ENCODE results near the gene TEAD1.

The TEAD1 gene

GRCh38 chr11:12764187-12764914 lies 90.1 kb downstream of the TEAD1 start:
- no peak for DNase-seq (ENCODE audit: low spot score)

- DNase-seq (ENCODE audit: low spot score), result peak; percentile 3
These were observed 91.2 kb downstream of the TEAD1 start for GRCh38 chr11:12765428-12765827.

- DNase-seq (ENCODE audit: low spot score), result no peak
These were observed 92.8 kb downstream of the TEAD1 start for GRCh38 chr11:12767027-12767426.

- no peak for DNase-seq (ENCODE audit: low spot score)
These were observed 93.4 kb downstream of the TEAD1 start for GRCh38 chr11:12767577-12767976.

- DNase-seq (ENCODE audit: low spot score), result no peak
These were observed 94.8 kb downstream of the TEAD1 start for GRCh38 chr11:12768726-12769673.

- DNase-seq (ENCODE audit: low spot score), result no peak
These were observed 95.7 kb downstream of the TEAD1 start for GRCh38 chr11:12769834-12770345.

GRCh38 chr11:12770435-12770834 lies 96.2 kb downstream of the TEAD1 start:
- DNase-seq (ENCODE audit: low spot score), result no peak

GRCh38 chr11:12770966-12771597 lies 96.9 kb downstream of the TEAD1 start:
- DNase-seq (ENCODE audit: low spot score), result no peak

- DNase-seq (ENCODE audit: low spot score), result no peak
These were observed 97.7 kb downstream of the TEAD1 start for GRCh38 chr11:12771875-12772274.

- DNase-seq (ENCODE audit: low spot score), result no peak
These were observed 98.1 kb downstream of the TEAD1 start for GRCh38 chr11:12772324-12772723.

GRCh38 chr11:12773591-12773990 lies 99.4 kb downstream of the TEAD1 start:
- no peak for DNase-seq (ENCODE audit: low spot score)

- no peak for DNase-seq (ENCODE audit: low spot score)
These were observed 101.7 kb downstream of the TEAD1 start for GRCh38 chr11:12775955-12776354.

GRCh38 chr11:12777208-12777874 lies 103.1 kb downstream of the TEAD1 start:
- no peak for DNase-seq (ENCODE audit: low spot score)

GRCh38 chr11:12778240-12778905 lies 104.2 kb downstream of the TEAD1 start:
- DNase-seq (ENCODE audit: low spot score), result no peak

GRCh38 chr11:12783765-12784164 lies 109.5 kb downstream of the TEAD1 start:
- no peak for DNase-seq (ENCODE audit: low spot score)

GRCh38 chr11:12784445-12784844 lies 110.2 kb downstream of the TEAD1 start:
- no peak for DNase-seq (ENCODE audit: low spot score)

- no peak for DNase-seq (ENCODE audit: low spot score)
These were observed 110.8 kb downstream of the TEAD1 start for GRCh38 chr11:12784987-12785386.

GRCh38 chr11:12785901-12786300 lies 111.7 kb downstream of the TEAD1 start:
- DNase-seq (ENCODE audit: low spot score), result no peak

- no peak for DNase-seq (ENCODE audit: low spot score)
These were observed 112.2 kb downstream of the TEAD1 start for GRCh38 chr11:12786450-12786849.

- no peak for DNase-seq (ENCODE audit: low spot score)
These were observed 112.7 kb downstream of the TEAD1 start for GRCh38 chr11:12786891-12787290.

GRCh38 chr11:12787847-12788246 lies 113.6 kb downstream of the TEAD1 start:
- DNase-seq (ENCODE audit: low spot score), result no peak

All from NAMALWA (cell line).